MG63 (cell line): Measurements from ENCODE around the gene SPOCK1. TPM values are rescaled to one million over a fixed set of nuclear protein-coding genes. Genes with fewer than 3 reads are reported as not detected.

Experiments used
- DNase-seq: peaks from one replicate; pipeline ENCODE4 v3.0.0-alpha.2; 2020
- H3K27me3 ChIP-seq: fragments of 250-450 bp; sonication (Bioruptor Pico); 2 replicates; pipeline ENCODE4 v1.5.1; 2020; ENCODE audit warnings: mild to moderate bottlenecking, moderate library complexity
- H3K36me3 ChIP-seq: fragments of 250-450 bp; sonication (Bioruptor Pico); 2 replicates; pipeline ENCODE4 v1.5.1; 2020; ENCODE audit warnings: mild to moderate bottlenecking, moderate library complexity
- H3K4me3 ChIP-seq: fragments of 250-450 bp; sonication (Bioruptor Pico); 2 replicates; pipeline ENCODE4 v1.5.1; 2020; ENCODE audit warnings: mild to moderate bottlenecking, moderate library complexity
- H3K9me3 ChIP-seq: fragments of 250-450 bp; sonication (Bioruptor Pico); 2 replicates; pipeline ENCODE4 v1.5.1; 2020; ENCODE audit warnings: mild to moderate bottlenecking, moderate library complexity
- total RNA-seq: library from RNA; depleted of rRNA; stranded (reverse); fragments of >200 nt; shearing (Covaris generic); gene quantifications from 2 replicates; pipeline ENCODE4 v1.2.3, GENCODE V29; 2014; ENCODE audit warnings: low replicate concordance

Gene SPOCK1
- total RNA-seq, 1 experiment from 2014 or later: 92.3 TPM

- DNase-seq: no peak
- no peaks in the 10 kb centered on the region for H3K9me3 ChIP-seq
- H3K27me3 ChIP-seq: no peaks in the 10 kb centered on the region
- peaks cover 26% of the 10 kb centered on the region for H3K36me3 ChIP-seq
- no peak overlapping the region for H3K4me3 ChIP-seq
Measured at GRCh38 chr5:137341831-137342230, 157.3 kb downstream of the SPOCK1 start.

- H3K27me3 ChIP-seq: no peaks in the 10 kb centered on the region
- no peak overlapping the region for H3K4me3 ChIP-seq
- H3K9me3 ChIP-seq: no peaks in the 10 kb centered on the region
- peaks cover 26% of the 10 kb centered on the region for H3K36me3 ChIP-seq
- no peak for DNase-seq
Measured at GRCh38 chr5:137340881-137341280, 158.2 kb downstream of the SPOCK1 start.

DNA sequence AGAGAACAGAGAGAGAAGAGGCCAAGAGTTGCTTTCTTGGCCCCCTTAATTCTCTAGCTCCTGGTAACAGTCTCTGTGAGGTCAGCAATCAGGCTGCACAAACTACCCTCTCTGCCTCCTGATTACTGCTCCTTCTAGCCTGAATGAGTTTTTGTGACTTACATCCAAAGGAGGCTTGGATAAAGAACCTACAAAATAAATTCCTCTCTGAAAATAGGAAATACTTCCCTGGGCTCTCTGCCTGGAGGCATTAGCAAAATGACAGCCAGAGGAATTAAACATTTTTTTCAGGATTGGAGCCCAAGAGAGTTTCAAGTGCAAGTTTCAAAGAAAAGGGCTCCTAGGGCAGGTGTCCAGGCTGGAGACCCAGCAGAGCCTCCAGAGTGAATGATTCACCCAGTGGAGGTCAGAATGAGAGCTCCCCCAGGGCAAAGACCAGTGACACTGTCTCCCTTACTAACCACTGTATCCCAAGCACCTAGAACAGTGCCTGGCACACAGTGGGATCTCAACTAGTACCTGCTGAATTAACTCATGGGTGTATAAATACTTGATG is 162.5 kb downstream of the SPOCK1 start:
- H3K36me3 ChIP-seq: peaks cover 28% of the 10 kb centered on the region
- no peak overlapping the region for H3K4me3 ChIP-seq
- no peaks in the 10 kb centered on the region for H3K27me3 ChIP-seq
- DNase-seq: peak; percentile 61
- no peaks in the 10 kb centered on the region for H3K9me3 ChIP-seq

GRCh38 chr5:137336161-137336560 is 163.0 kb downstream of the SPOCK1 start:
- Histone ChIP-seq H3K36me3 (peaks cover 23% of the 10 kb centered on the region), H3K9me3 (no peaks in the 10 kb centered on the region), H3K27me3 (no peaks in the 10 kb centered on the region), H3K4me3 (no peak overlapping the region)
- DNase-seq: no peak

DNA sequence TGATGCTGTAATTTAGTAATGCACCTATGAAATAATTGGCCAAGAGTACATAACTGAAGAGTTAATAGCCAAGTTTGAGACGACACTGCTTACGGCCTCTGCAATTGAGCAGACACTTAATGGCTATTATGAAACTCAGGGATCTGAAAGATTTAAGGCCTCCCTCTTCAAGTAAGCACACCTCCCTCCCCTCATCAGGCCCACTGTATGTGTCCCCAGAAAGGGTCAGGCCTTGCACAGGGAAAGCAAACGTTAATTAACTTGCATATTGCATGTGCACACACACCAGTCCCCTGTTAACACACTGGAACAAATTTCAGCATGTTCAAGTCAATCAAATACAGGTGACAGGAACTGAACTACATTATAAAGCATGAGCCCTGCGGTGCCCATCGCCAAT is 163.6 kb downstream of the SPOCK1 start:
- Histone ChIP-seq H3K9me3 (no peaks in the 10 kb centered on the region), H3K4me3 (no peak overlapping the region), H3K27me3 (no peaks in the 10 kb centered on the region), H3K36me3 (peaks cover 20% of the 10 kb centered on the region)
- DNase-seq: no peak

- Histone ChIP-seq H3K36me3 (peaks cover 11% of the 10 kb centered on the region), H3K27me3 (no peaks in the 10 kb centered on the region), H3K9me3 (no peaks in the 10 kb centered on the region), H3K4me3 (no peak overlapping the region)
- no peak for DNase-seq
Measured at GRCh38 chr5:137333928-137334327, 165.2 kb downstream of the SPOCK1 start.

DNA sequence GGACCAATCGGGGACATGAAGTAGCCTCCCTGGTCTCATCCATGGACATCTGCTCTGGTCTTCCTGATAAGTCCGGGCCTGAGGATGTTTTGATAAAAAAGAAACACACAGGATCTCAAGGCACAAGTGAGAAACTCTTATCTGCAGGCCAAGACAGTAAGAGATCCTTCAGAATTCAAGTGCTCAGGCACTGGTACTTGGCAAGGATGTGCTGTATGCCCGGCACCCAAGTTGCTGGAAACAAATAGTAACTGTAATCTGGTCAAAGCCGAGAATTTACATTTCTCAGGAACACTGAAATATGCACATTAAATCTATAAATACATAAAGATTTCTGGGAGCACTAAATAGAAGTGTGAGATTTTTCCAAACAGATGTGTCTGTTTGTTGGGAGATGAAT is 165.7 kb downstream of the SPOCK1 start:
- Histone ChIP-seq H3K9me3 (no peaks in the 10 kb centered on the region), H3K36me3 (peaks cover 8% of the 10 kb centered on the region; the same call in 1 of the 2 replicates), H3K27me3 (no peaks in the 10 kb centered on the region), H3K4me3 (no peak overlapping the region)
- no peak for DNase-seq

- Histone ChIP-seq H3K9me3 (no peaks in the 10 kb centered on the region), H3K27me3 (no peaks in the 10 kb centered on the region), H3K36me3 (peaks cover 8% of the 10 kb centered on the region; the same call in 1 of the 2 replicates), H3K4me3 (no peak overlapping the region)
- DNase-seq: no peak
Measured at GRCh38 chr5:137332296-137332695, 166.8 kb downstream of the SPOCK1 start.

DNA sequence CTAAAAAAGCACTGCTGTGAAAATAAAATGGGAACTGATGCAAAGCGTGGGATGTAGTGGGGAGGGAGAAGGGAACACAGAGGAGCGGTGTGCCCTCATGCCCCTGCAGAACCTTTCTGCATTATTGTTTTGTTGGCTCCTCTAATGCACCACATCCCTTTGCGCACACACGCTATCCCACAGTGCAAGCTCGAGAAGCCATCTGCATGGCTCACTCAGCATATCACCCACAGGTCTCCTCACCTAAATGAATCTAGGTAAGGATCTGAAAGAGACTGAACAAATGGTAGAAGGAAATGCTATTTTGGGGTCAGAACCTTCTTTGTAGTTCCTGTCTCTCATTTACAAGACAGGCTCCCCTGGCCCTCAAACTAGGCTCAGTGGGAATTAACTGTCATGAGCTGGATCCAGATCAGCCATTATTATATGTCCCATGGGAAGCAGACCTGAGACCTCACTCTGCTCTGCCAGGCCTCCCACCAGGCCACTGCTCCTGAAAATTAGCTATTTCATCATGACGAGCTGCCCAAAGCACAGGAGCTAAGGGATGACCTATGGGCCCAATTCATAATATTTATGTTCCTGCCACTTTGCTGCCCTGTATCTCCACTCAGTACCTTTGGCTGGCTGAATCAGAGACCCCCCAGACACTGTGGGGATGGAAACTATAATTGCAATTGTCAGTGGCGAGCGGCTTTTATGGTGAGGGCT is 169.4 kb downstream of the SPOCK1 start:
- Histone ChIP-seq H3K27me3 (no peaks in the 10 kb centered on the region), H3K4me3 (no peak overlapping the region), H3K36me3 (peaks cover 5% of the 10 kb centered on the region; the same call in 1 of the 2 replicates), H3K9me3 (no peaks in the 10 kb centered on the region)
- DNase-seq: no peak

GRCh38 chr5:137328991-137329390 is 170.1 kb downstream of the SPOCK1 start:
- no peak overlapping the region for H3K4me3 ChIP-seq
- H3K9me3 ChIP-seq: no peaks in the 10 kb centered on the region
- no peak for DNase-seq
- H3K27me3 ChIP-seq: no peaks in the 10 kb centered on the region
- H3K36me3 ChIP-seq: peaks cover 5% of the 10 kb centered on the region; the same call in 1 of the 2 replicates

- DNase-seq: no peak
- Histone ChIP-seq H3K36me3 (peaks cover 7% of the 10 kb centered on the region; the same call in 1 of the 2 replicates), H3K27me3 (no peaks in the 10 kb centered on the region), H3K4me3 (no peak overlapping the region), H3K9me3 (no peaks in the 10 kb centered on the region)
Measured at GRCh38 chr5:137328463-137328862, 170.7 kb downstream of the SPOCK1 start.

DNA sequence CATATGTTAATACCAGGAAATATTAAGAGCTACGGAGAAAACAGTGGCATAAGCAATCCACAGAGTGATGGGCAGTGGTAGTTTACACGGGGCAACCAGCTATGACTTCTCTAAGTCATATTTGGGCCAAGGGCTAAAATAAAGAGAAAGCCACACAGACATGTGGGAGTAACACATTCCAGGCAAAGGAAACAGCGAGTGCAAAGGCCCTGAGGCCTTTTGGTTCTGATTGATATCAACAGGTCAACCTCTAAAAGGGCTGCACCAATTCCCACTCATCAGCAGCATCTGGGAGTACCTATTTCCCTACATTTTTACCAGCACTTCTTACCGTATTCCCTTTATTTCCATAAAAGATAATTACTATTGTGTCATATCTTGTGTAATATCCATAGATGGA is 173.4 kb downstream of the SPOCK1 start:
- peaks cover 3% of the 10 kb centered on the region; the same call in 1 of the 2 replicates for H3K9me3 ChIP-seq
- no peak for DNase-seq
- H3K4me3 ChIP-seq: no peak overlapping the region
- H3K36me3 ChIP-seq: 0 out of 2 replicates have a peak, but pooled peaks cover 2% of the 10 kb centered on the region
- H3K27me3 ChIP-seq: no peaks in the 10 kb centered on the region

DNA sequence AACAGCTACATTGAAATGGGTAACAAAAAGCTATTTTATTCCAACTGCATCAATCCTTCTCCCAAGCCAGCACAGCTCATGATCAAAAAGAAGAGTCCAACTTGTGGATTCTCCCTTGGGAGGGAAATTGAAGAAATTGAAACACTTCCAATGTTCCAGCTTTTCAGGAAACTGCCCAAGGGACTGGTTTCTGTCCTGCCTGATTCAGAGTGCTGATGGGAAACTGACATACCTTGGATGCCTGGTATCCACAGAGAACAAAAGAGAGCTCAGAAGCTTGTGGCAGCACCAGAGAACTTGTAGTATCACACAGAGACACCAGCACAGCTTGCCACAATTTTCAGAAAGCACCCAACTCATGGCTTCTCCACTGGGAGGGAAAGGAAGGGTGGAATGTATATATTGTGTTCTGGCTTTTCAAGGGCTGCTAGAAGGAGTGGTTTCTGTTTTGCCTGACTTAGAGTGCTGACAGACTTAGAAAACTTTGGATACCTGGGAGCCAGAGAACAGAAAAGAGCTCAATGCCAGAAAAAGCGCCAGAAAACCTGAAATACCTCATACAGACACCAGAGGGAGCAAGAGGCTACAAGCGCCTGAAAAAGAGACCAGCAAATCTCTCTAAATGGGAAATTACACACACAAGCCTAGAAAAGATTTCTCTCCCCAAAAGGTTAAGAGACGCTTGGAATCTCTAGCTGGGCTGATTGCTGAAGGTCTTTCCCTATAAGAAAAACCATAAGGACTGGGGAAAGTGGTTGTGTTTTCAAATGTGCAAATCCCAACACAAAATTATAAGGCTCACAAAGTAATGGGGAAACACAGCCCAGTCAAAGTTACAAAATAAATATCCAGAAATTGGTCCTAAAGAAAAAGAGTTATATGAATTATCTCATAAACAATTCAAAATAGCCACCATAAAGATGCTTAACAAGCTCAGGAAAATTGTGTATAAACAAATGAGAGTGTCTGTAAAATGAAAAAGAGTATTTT is 178.8 kb downstream of the SPOCK1 start:
- peak; percentile 28 for DNase-seq
- H3K27me3 ChIP-seq: no peaks in the 10 kb centered on the region
- peaks cover 3% of the 10 kb centered on the region; the same call in 1 of the 2 replicates for H3K9me3 ChIP-seq
- H3K36me3 ChIP-seq: peaks cover 6% of the 10 kb centered on the region; the same call in 1 of the 2 replicates
- H3K4me3 ChIP-seq: no peak overlapping the region

DNA sequence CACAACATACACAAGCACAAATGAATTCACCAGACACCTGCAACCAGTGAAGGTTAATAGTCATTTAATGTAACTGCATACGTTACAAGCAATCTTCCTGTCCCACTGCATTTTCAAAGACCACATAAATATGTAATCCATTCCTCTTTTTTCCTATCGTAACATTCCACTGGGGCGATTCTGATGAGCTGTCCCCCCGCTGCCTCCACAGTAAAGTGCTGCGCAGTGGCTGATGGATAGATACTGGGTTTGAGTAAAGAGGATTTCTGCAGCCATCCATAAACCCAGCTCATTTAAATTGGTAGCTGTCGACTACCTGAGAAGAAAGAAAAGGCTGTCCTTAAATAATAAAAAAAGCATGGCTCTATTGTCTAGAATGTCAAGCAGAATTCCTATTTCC is 181.1 kb downstream of the SPOCK1 start:
- Histone ChIP-seq H3K27me3 (no peaks in the 10 kb centered on the region), H3K36me3 (peaks cover 4% of the 10 kb centered on the region; the same call in 1 of the 2 replicates), H3K4me3 (no peak overlapping the region), H3K9me3 (peaks cover 3% of the 10 kb centered on the region; the same call in 1 of the 2 replicates)
- no peak for DNase-seq

DNA sequence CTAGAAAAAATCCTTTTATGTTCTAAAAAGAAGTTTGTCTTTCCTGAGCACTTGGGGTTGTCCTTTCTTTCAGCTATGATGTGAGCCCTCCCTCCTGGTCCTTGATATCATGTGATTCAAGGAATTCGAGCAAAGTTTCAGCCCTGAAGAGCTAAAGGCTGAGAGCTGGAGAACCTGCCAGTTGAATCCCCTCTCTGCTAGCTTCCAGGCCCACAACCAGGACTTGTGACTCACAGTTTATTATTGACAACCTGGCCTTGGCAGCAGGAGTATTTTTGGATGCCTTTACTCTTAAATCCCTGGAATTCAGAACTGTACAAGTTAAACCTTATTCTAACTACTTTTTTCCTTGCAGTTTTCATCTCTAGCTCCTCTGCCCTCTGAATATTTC is 182.8 kb downstream of the SPOCK1 start:
- peak; percentile 65 for DNase-seq
- H3K27me3 ChIP-seq: no peaks in the 10 kb centered on the region
- H3K9me3 ChIP-seq: peaks cover 2% of the 10 kb centered on the region; the same call in 1 of the 2 replicates
- H3K4me3 ChIP-seq: no peak overlapping the region
- peaks cover 4% of the 10 kb centered on the region; the same call in 1 of the 2 replicates for H3K36me3 ChIP-seq

DNA sequence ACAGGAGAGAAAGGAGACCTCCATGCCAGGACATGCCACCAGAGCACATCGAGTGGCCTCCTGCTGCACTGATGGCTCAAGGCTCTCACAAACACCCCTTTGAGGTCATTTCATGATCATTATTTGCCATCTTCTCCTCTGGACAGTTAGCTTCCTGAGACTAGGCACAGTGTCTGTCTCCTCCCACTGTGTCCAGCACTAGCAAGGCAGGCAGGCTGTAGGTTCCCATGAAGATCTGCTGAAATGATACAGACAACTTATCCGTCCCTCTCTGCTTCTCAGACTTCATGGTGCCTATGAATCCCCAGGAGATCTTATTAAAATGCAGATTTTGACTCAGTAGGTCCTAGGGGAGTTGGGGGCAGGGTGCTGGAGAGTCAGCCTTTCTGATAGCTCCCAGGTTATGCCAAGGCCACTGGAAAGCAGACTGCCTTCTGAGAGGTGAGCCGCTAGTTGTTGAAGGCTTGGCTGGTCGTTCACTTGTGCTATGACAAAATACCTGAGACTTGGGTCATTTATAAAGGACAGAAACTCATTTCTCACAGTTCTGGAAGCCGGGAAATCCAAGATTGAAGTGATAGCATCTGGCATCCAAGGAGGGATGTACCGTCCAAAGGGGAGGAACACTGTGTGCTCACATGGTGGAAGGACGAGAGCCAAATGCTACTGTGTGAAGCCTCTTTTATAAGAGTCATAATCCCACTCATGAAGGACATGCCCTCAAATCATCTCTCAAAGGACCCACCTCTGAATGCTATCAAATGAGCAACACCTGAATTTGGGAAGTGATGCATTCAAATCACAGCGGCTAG is 183.4 kb downstream of the SPOCK1 start:
- Histone ChIP-seq H3K4me3 (no peak overlapping the region), H3K36me3 (peaks cover 4% of the 10 kb centered on the region; the same call in 1 of the 2 replicates), H3K9me3 (no peaks in the 10 kb centered on the region), H3K27me3 (no peaks in the 10 kb centered on the region)
- DNase-seq: no peak
